GM12864 (cell line): Measurements from ENCODE around the gene SLX4IP.
A peak's percentile ranks its signal among the peaks of the same experiment; 100 is the strongest.

Source experiments
- DNase-seq: peaks from one replicate; pipeline ENCODE4 v3.0.0-alpha.2; 2011; ENCODE audit warnings: low read depth
- H3K4me3 ChIP-seq: 2 replicates; pipeline ENCODE4 v1.5.1; 2011; ENCODE audit warnings: mild to moderate bottlenecking, low read depth, low read length, control low read depth
- CTCF ChIP-seq: IDR thresholded peaks from 2 replicates; pipeline ENCODE4 v1.5.1; 2011; ENCODE audit warnings: low read depth, mild to moderate bottlenecking, moderate library complexity, low read length, control low read depth, inconsistent platforms; ENCODE audit errors: missing control alignments

SLX4IP gene

DNA sequence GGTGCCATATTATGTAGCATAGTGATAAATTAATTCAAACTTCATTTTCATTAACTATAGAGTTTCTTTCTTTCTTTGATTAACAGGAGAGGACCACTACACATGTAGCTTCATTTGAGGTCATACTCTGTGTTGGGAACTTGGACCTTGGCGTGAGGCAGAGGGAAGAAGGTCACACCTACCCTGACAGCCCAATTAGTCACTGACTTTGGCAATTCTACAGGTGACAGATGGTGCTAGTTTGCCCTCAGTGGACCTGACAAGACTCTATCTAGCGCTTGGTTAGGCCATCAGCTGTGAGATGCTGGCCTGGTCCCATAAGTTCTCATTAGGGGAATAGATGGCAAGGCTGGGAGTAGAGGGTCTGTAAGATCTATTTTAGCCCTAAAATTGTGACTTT is 14.2 kb downstream of the SLX4IP start:
- DNase-seq, result no peak
- no peak for TF ChIP-seq CTCF
- no peak overlapping the region for H3K4me3 ChIP-seq

- H3K4me3 ChIP-seq, result no peak overlapping the region
- TF ChIP-seq CTCF, result no peak
- DNase-seq, result peak; percentile 74
These were observed 18.1 kb downstream of the SLX4IP start for GRCh38 chr20:10453241-10453640.

DNA sequence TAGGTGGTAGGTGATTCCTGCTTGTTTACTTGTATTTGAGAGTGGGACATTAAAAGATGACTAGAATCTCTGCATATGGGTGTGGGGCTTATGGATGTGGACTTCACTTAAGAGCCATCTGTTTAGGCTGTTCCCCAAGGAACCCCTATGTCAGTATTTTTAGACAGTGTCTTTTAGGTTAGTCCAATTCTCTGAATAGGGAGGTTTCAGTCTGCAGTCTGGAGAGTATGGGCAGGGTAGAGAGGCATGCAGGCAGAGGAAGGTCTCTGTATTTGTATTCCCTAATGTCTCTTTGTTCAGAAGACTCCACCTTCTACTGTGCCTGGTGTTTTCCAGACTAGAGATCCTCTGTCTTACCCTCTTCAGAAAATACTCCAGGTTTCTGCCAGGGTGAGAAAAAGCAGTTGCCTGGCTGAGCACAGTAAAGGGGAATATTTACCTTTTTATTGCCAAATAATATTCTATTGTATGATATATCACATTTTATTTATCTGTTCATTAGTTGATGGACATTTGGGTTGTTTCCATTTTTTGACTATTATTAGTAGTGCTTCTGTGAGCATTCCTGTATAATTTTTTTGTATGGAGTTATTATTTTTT is 19.1 kb downstream of the SLX4IP start:
- H3K4me3 ChIP-seq, result no peak overlapping the region
- no peak for TF ChIP-seq CTCF
- DNase-seq, result no peak

DNA sequence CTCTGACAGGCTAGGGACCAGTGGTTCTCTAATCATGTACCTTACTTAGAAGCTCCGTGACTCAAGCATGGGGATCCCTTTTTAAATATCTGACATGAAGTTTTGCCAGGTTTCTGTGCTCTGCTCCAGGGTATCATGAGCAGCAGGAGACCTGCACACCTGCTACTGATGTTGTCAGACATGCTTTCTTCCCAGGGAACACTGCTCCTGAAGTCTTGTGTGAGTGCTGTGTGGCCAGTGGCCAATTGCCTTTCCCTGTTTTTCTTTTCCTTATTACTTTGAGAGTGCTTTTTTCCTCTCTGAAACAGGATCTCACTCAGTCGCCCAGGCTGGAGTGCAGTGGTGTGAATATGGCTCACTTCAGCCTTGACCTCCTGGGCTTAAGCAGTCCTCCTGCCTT is 26.4 kb downstream of the SLX4IP start:
- TF ChIP-seq CTCF, result no peak
- DNase-seq, result no peak
- no peak overlapping the region for H3K4me3 ChIP-seq

GRCh38 chr20:10462516-10462915 is 27.4 kb downstream of the SLX4IP start:
- no peak for DNase-seq
- no peak for TF ChIP-seq CTCF
- H3K4me3 ChIP-seq, result no peak overlapping the region

GRCh38 chr20:10463622-10464021 is 28.5 kb downstream of the SLX4IP start:
- no peak for DNase-seq
- TF ChIP-seq CTCF, result no peak

GRCh38 chr20:10465135-10465534 is 30.0 kb downstream of the SLX4IP start:
- no peak overlapping the region for H3K4me3 ChIP-seq
- no peak for DNase-seq
- TF ChIP-seq CTCF, result no peak

More at GRCh38 chr20:10463622-10464021, 28.5 kb downstream of the SLX4IP start:
- H3K4me3 ChIP-seq, result no peak overlapping the region
